ENCODE measurements around the gene DLK1.

DNA sequence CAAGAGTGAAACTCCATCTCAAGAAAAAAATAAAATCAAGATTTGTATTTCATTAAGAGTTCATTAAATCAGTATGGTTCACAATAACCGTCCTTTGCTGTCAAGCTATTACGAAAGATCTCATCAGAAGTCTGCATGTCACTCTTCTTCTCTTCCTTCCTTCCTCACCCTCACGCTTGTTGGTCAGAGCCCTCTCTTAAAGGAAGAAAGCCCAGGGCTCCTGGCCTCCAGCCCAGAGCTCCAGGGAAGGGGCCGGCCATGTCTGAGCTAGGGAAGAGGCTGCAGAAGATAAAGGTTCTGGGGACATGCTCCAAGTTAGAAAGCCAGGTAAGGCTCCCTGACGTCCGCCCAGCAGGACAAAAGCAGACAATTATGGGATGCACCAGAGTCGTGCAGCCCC is 43.1 kb upstream of the DLK1 start:
- TF ChIP-seq YY1 (IDR thresholded peaks at IDR 0.05; ENCODE audit: low read depth) (no peak), FOXM1 (IDR thresholded peaks at IDR 0.05; ENCODE audit: borderline replicate concordance, low read depth) (no peak), TAF1 (IDR thresholded peaks at IDR 0.05; ENCODE audit: low read depth) (no peak), RAD21 (IDR thresholded peaks at IDR 0.05; ENCODE audit: low read depth) (no peak), EGR1 (IDR thresholded peaks at IDR 0.05) (no peak)
